Neural progenitor cell (in vitro differentiated cells): ENCODE data around the gene LY6G6D. TPM values are rescaled to one million over a fixed set of nuclear protein-coding genes. Genes with fewer than 3 reads are reported as not detected.

ENCODE experiments used
- DNase-seq: peaks from one replicate; pipeline ENCODE4 v3.0.0-alpha.2; 2016; ENCODE audit warnings: low spot score
- H2AFZ ChIP-seq: fragments of 200-600 bp; sonication (generic); replicated peaks from 2 replicates; pipeline ENCODE4 v1.6.1; 2016; ENCODE audit warnings: antibody characterized with exemption
- H3F3A ChIP-seq: fragments of 200-600 bp; sonication (generic); 2 replicates; pipeline ENCODE4 v1.6.1; 2016; ENCODE audit warnings: antibody characterized with exemption, low read depth
- H3K27ac ChIP-seq: fragments of 200-600 bp; sonication (generic); 2 replicates; pipeline ENCODE4 v1.5.1; 2016; ENCODE audit warnings: mild to moderate bottlenecking
- H3K27me3 ChIP-seq: fragments of 200-600 bp; sonication (generic); 2 replicates; pipeline ENCODE4 v1.6.1; 2016; ENCODE audit warnings: mild to moderate bottlenecking, moderate library complexity
- H3K36me3 ChIP-seq: fragments of 200-600 bp; sonication (generic); 2 replicates; pipeline ENCODE4 v1.5.1; 2016
- H3K4me1 ChIP-seq: fragments of 200-600 bp; sonication (generic); 2 replicates; pipeline ENCODE4 v1.6.1; 2016; ENCODE audit warnings: mixed run types
- H3K4me2 ChIP-seq: fragments of 200-600 bp; sonication (generic); 2 replicates; pipeline ENCODE4 v1.6.1; 2016
- H3K4me3 ChIP-seq: fragments of 200-600 bp; sonication (generic); 2 replicates; pipeline ENCODE4 v1.5.1; 2016
- H3K79me2 ChIP-seq: fragments of 200-600 bp; sonication (generic); 2 replicates; pipeline ENCODE4 v1.6.1; 2016; ENCODE audit warnings: low read depth
- H3K9ac ChIP-seq: fragments of 200-600 bp; sonication (generic); 2 replicates; pipeline ENCODE4 v1.6.1; 2016
- H3K9me3 ChIP-seq: fragments of 200-600 bp; sonication (generic); 2 replicates; pipeline ENCODE4 v1.5.1; 2016; ENCODE audit warnings: low read depth
- H4K20me1 ChIP-seq: fragments of 200-600 bp; sonication (generic); 2 replicates; pipeline ENCODE4 v1.6.1; 2016; ENCODE audit warnings: low read depth
- H3K27ac Mint-ChIP-seq: 3 replicates; pipeline ENCODE4 v1.8.0; 2021; ENCODE audit warnings: mixed read lengths
- H3K27me3 Mint-ChIP-seq: 2 replicates; pipeline ENCODE4 v1.8.0; 2022; ENCODE audit warnings: low read depth, mild to moderate bottlenecking, inconsistent platforms, moderate library complexity, mixed read lengths; ENCODE audit not compliant: insufficient read depth
- H3K36me3 Mint-ChIP-seq: 3 replicates; pipeline ENCODE4 v1.8.0; 2021; ENCODE audit warnings: mixed read lengths
- H3K4me1 Mint-ChIP-seq: 3 replicates; pipeline ENCODE4 v1.8.0; 2021; ENCODE audit warnings: mixed read lengths
- H3K4me3 Mint-ChIP-seq: 3 replicates; pipeline ENCODE4 v1.8.0; 2021; ENCODE audit warnings: mild to moderate bottlenecking, moderate library complexity, mixed read lengths
- H3K9me3 Mint-ChIP-seq: 3 replicates; pipeline ENCODE4 v1.8.0; 2020; ENCODE audit warnings: mixed read lengths
- CTCF ChIP-seq: fragments of 200-600 bp; sonication (generic); IDR thresholded peaks from 2 replicates; pipeline ENCODE4 v1.5.1; 2017; ENCODE audit warnings: antibody characterized with exemption, mild to moderate bottlenecking
- EZH2 ChIP-seq: fragments of 200-600 bp; sonication (generic); IDR thresholded peaks from 2 replicates; pipeline ENCODE4 v1.6.1; 2017; ENCODE audit warnings: antibody characterized with exemption, mild to moderate bottlenecking, moderate library complexity
- EZH2phosphoT487 ChIP-seq: fragments of 200-600 bp; sonication (generic); IDR thresholded peaks from 2 replicates; pipeline ENCODE4 v1.6.1; 2017; ENCODE audit warnings: antibody characterized with exemption
- total RNA-seq: library from RNA; depleted of rRNA; stranded (reverse); fragments of >200 nt; gene quantifications from 2 replicates; pipeline ENCODE4 v1.2.3, GENCODE V29; 2015; ENCODE audit warnings: low replicate concordance

LY6G6D gene
- total RNA-seq, 1 donor from 2014 or later: 0.90 TPM

DNA sequence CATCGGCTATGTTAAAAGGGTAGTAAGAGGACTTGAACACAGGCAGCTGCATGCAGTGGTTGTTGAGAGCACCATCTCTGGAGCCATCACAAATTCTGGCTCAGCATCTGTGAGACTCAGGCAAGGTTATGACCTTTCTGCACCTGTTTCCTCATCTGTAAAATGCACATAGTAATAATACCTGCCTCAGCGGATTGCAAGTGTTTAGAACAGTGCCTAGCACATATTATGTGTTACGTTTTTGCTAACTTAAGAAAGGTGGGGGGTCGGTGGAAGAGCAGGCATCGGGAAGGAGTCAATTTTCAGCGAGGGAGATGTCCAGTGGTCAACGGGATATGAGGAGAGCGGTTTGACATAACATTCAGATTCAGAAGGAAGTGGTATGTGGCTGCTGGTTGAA lies 37.2 kb upstream of the LY6G6D start:
- no peaks in the 10 kb centered on the region for H3K9me3 Mint-ChIP-seq
- H3K27ac Mint-ChIP-seq: no peak overlapping the region
- Histone ChIP-seq H3K79me2 (no peaks in the 10 kb centered on the region), H3K27ac (no peak overlapping the region), H3K27me3 (peaks cover 21% of the 10 kb centered on the region), H2AFZ (no peak overlapping the region), H3K36me3 (no peaks in the 10 kb centered on the region), H4K20me1 (no peaks in the 10 kb centered on the region), H3K4me3 (no peak overlapping the region), H3K4me2 (no peak overlapping the region), H3K9ac (no peak overlapping the region), H3K4me1 (peaks cover 4% of the 10 kb centered on the region), H3F3A (peaks cover 22% of the 10 kb centered on the region), H3K9me3 (no peaks in the 10 kb centered on the region)
- no peak for TF ChIP-seq CTCF
- TF ChIP-seq EZH2: no peak
- TF ChIP-seq EZH2phosphoT487: no peak
- H3K27me3 Mint-ChIP-seq: peaks cover 14% of the 10 kb centered on the region
- H3K4me1 Mint-ChIP-seq: peaks cover 18% of the 10 kb centered on the region
- no peak overlapping the region for H3K4me3 Mint-ChIP-seq
- peaks cover 2% of the 10 kb centered on the region for H3K36me3 Mint-ChIP-seq
- no peak for DNase-seq

GRCh38 chr6:31680226-31681134 lies 34.7 kb upstream of the LY6G6D start, which contains the start of gene LY6G5C:
LY6G5C (minus strand) TSS chr6:31681067; CDS start chr6:31680373, 694 bp downstream.
- peak; percentile 85 for DNase-seq
- peak; percentile 65 for TF ChIP-seq CTCF
- no peak for TF ChIP-seq EZH2
- Histone ChIP-seq H3K27ac (no peak within 1 kb of the TSS), H3K4me3 (peak within 1 kb of the TSS; percentile 52), H3F3A (peaks cover 41% of the 10 kb centered on the region), H3K27me3 (peaks cover 21% of the 10 kb centered on the region), H2AFZ (peak within 1 kb of the TSS; percentile 78), H3K4me2 (peak within 1 kb of the TSS; percentile 88), H3K4me1 (peaks cover 7% of the 10 kb centered on the region), H3K79me2 (no peaks in the 10 kb centered on the region), H3K9ac (no peak within 1 kb of the TSS), H4K20me1 (peaks cover 5% of the 10 kb centered on the region), H3K9me3 (no peaks in the 10 kb centered on the region), H3K36me3 (no peaks in the 10 kb centered on the region)
- H3K4me1 Mint-ChIP-seq: peaks cover 27% of the 10 kb centered on the region
- no peaks in the 10 kb centered on the region for H3K9me3 Mint-ChIP-seq
- H3K4me3 Mint-ChIP-seq: peak within 1 kb of the TSS; percentile 83
- H3K27me3 Mint-ChIP-seq: peaks cover 15% of the 10 kb centered on the region
- H3K27ac Mint-ChIP-seq: peak within 1 kb of the TSS; percentile 88
- H3K36me3 Mint-ChIP-seq: peaks cover 6% of the 10 kb centered on the region

- no peaks in the 10 kb centered on the region for H3K9me3 Mint-ChIP-seq
- Histone ChIP-seq H3F3A (peaks cover 41% of the 10 kb centered on the region), H3K9ac (no peak overlapping the region), H2AFZ (peak overlapping the region; percentile 78), H3K27ac (no peak overlapping the region), H3K36me3 (no peaks in the 10 kb centered on the region), H3K4me1 (peaks cover 7% of the 10 kb centered on the region), H3K27me3 (peaks cover 21% of the 10 kb centered on the region), H3K4me3 (peak overlapping the region; percentile 52), H3K4me2 (peak overlapping the region; percentile 88), H3K79me2 (no peaks in the 10 kb centered on the region), H4K20me1 (peaks cover 5% of the 10 kb centered on the region), H3K9me3 (no peaks in the 10 kb centered on the region)
- H3K27ac Mint-ChIP-seq: peak overlapping the region; percentile 88
- H3K27me3 Mint-ChIP-seq: peaks cover 15% of the 10 kb centered on the region
- peaks cover 27% of the 10 kb centered on the region for H3K4me1 Mint-ChIP-seq
- peak; percentile 54 for TF ChIP-seq EZH2
- peak; percentile 7 for TF ChIP-seq EZH2phosphoT487
- peak; percentile 19 for TF ChIP-seq CTCF
- peaks cover 14% of the 10 kb centered on the region for H3K36me3 Mint-ChIP-seq
- DNase-seq: peak; percentile 67
- H3K4me3 Mint-ChIP-seq: peak overlapping the region; percentile 83
Observed at GRCh38 chr6:31681135-31681671, 33.9 kb upstream of the LY6G6D start.
